ENCODE data around the gene UGT1A9.

- no peak for TF ChIP-seq CTCF (IDR thresholded peaks at IDR 0.05; ENCODE audit: insufficient read depth, low read length)
- TF ChIP-seq REST (IDR thresholded peaks at IDR 0.05; ENCODE audit: insufficient replicate concordance, low read depth), result no peak
- TF ChIP-seq SPI1 (IDR thresholded peaks at IDR 0.05; ENCODE audit: borderline replicate concordance, low read depth), result no peak
- no peak for TF ChIP-seq POLR2AphosphoS5 (IDR thresholded peaks at IDR 0.05; ENCODE audit: low read depth)
Measured at GRCh38 chr2:233807215-233807865, 135.6 kb downstream of the UGT1A9 start.
